PC-9 (cell line): ENCODE data around the gene SEMA4F. TPM values are rescaled to one million over a fixed set of nuclear protein-coding genes. Genes with fewer than 3 reads are reported as not detected.

ENCODE experiments used
- BruUV-seq: library from RNA; stranded (reverse); fragments of 400-500 nt; replicated peaks from 2 replicates; lab custom pipeline; 2021; lab: Mats Ljungman, UMichigan
- CTCF ChIA-PET: fragments of 300-600 bp; sonication (Branson Sonifier 250); formaldehyde crosslinking; loops from one replicate; lab custom pipeline; 2022; ENCODE audit warnings: antibody characterized with exemption; lab: Charles Lee
- POLR2A ChIA-PET: fragments of 300-600 bp; sonication (Branson Sonifier 250); formaldehyde crosslinking; loops from one replicate; lab custom pipeline; 2022; ENCODE audit warnings: antibody characterized with exemption; ENCODE audit not compliant: unreplicated experiment; lab: Charles Lee
- DNase-seq, 2 experiments: peaks; one replicate each; pipeline versions ENCODE4 v3.0.0 to v3.0.0-alpha.2; 2015 to 2022; ENCODE audit warnings: mixed read lengths in 1 of 2
- H2AFZ ChIP-seq: fragments of 200-600 bp; sonication (generic); 2 replicates; pipeline ENCODE4 v1.8.1; 2017; ENCODE audit warnings: antibody characterized with exemption
- H3F3A ChIP-seq: fragments of 200-600 bp; sonication (generic); 2 replicates; pipeline ENCODE4 v1.8.1; 2017; ENCODE audit warnings: antibody characterized with exemption, mild to moderate bottlenecking, low read depth; ENCODE audit not compliant: insufficient read depth
- H3K27ac ChIP-seq: fragments of 200-600 bp; sonication (generic); 2 replicates; pipeline ENCODE4 v1.6.1; 2016; ENCODE audit warnings: mixed run types
- H3K27me3 ChIP-seq: fragments of 200-600 bp; sonication (generic); 2 replicates; pipeline ENCODE4 v1.6.1; 2016; ENCODE audit warnings: low read depth, mixed run types; ENCODE audit not compliant: insufficient read depth
- H3K36me3 ChIP-seq: fragments of 200-600 bp; sonication (generic); 2 replicates; pipeline ENCODE4 v1.6.1; 2016; ENCODE audit warnings: low read depth, mixed run types
- H3K4me1 ChIP-seq: fragments of 200-600 bp; sonication (generic); replicated peaks from 2 replicates; pipeline ENCODE4 v1.6.1; 2016; ENCODE audit warnings: mixed run types; ENCODE audit not compliant: insufficient read depth
- H3K4me2 ChIP-seq: fragments of 200-600 bp; sonication (generic); 2 replicates; pipeline ENCODE4 v1.6.1; 2017; ENCODE audit warnings: mixed run types
- H3K4me3 ChIP-seq: fragments of 200-600 bp; sonication (generic); 2 replicates; pipeline ENCODE4 v1.6.1; 2016; ENCODE audit warnings: mixed run types
- H3K79me2 ChIP-seq: fragments of 200-600 bp; sonication (generic); 2 replicates; pipeline ENCODE4 v1.6.1; 2017; ENCODE audit warnings: low read depth, mixed run types
- H3K9me2 ChIP-seq: fragments of 200-600 bp; sonication (generic); 2 replicates; pipeline ENCODE4 v1.8.1; 2017; ENCODE audit warnings: mild to moderate bottlenecking; ENCODE audit not compliant: insufficient read depth
- H3K9me3 ChIP-seq: fragments of 200-600 bp; sonication (generic); 2 replicates; pipeline ENCODE4 v1.8.1; 2016; ENCODE audit warnings: low read depth; ENCODE audit not compliant: insufficient read depth
- H4K20me1 ChIP-seq: fragments of 200-600 bp; sonication (generic); 2 replicates; pipeline ENCODE4 v1.8.1; 2017; ENCODE audit not compliant: insufficient read depth
- EZH2 ChIP-seq: fragments of 200-600 bp; sonication (generic); IDR thresholded peaks from 2 replicates; pipeline ENCODE4 v1.8.0; 2017; ENCODE audit warnings: antibody characterized with exemption, low read depth
- intact Hi-C: fragments of 100-400 bp; cut with micrococcal nuclease; formaldehyde crosslinking; loops from one replicate; pipeline ENCODE4 v1.10.0; 2022; ENCODE audit not compliant: unreplicated experiment
- total RNA-seq: library from RNA; stranded (reverse); gene quantifications from 2 replicates; pipeline ENCODE4 v1.2.3, GENCODE V29; 2021
- TF ChIP-seq, protein P1 (sequence below): fragments of 200-600 bp; sonication (generic); conservative IDR thresholded peaks from 2 replicates; pipeline ENCODE4 v1.6.1; 2017; ENCODE audit warnings: mixed run types, antibody characterized with exemption, mild to moderate bottlenecking, moderate library complexity

Gene SEMA4F
- total RNA-seq, 1 experiment from 2014 or later: 12.3 TPM

DNA sequence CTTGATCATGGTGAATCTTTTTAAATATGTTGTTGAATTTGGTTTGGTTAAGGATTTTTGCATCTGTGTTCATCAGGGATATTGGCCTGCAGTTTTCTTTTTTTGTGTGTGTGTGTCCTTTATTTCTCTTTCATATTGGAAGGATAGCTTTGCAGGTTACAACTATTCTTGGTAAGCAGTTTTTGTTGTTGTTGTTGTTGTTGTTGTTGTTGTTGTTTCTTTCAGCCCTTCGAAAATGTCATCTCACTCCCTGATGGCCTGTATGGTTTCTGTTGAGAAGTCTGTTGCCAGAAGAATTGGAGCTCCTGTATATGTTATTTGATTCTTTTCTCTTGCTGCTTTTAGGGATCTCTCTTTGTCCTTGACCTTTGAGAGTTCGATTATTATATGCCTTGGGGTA, 74.8 kb downstream of the SEMA4F start:
- H3K36me3 ChIP-seq: no peaks in the 10 kb centered on the region
- H3K9me2 ChIP-seq: no peaks in the 10 kb centered on the region
- H2AFZ ChIP-seq: no peak overlapping the region
- no peak overlapping the region for H3K27ac ChIP-seq
- peaks cover 9% of the 10 kb centered on the region; the same call in 1 of the 2 replicates for H3F3A ChIP-seq
- no TSS peak for BruUV-seq
- TF ChIP-seq EZH2: no peak
- TF ChIP-seq, protein P1, sequence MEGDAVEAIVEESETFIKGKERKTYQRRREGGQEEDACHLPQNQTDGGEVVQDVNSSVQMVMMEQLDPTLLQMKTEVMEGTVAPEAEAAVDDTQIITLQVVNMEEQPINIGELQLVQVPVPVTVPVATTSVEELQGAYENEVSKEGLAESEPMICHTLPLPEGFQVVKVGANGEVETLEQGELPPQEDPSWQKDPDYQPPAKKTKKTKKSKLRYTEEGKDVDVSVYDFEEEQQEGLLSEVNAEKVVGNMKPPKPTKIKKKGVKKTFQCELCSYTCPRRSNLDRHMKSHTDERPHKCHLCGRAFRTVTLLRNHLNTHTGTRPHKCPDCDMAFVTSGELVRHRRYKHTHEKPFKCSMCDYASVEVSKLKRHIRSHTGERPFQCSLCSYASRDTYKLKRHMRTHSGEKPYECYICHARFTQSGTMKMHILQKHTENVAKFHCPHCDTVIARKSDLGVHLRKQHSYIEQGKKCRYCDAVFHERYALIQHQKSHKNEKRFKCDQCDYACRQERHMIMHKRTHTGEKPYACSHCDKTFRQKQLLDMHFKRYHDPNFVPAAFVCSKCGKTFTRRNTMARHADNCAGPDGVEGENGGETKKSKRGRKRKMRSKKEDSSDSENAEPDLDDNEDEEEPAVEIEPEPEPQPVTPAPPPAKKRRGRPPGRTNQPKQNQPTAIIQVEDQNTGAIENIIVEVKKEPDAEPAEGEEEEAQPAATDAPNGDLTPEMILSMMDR: no peak
- intact Hi-C loops: no loop called here
- ChIA-PET CTCF (no interaction called here), POLR2A (interaction anchor here (0.6 kb wide), 1 partner anchor 20 kb away, joined by 3 read pairs; no protein-coding TSS in a partner anchor)
- H3K27me3 ChIP-seq: no peaks in the 10 kb centered on the region
- H3K4me3 ChIP-seq: no peak overlapping the region
- H3K9me3 ChIP-seq: peaks cover 10% of the 10 kb centered on the region; the same call in 1 of the 2 replicates
- no peak for DNase-seq
- no peak overlapping the region for H3K4me2 ChIP-seq
- peaks cover 19% of the 10 kb centered on the region for H3K4me1 ChIP-seq
- H4K20me1 ChIP-seq: no peaks in the 10 kb centered on the region
- no peaks in the 10 kb centered on the region for H3K79me2 ChIP-seq

DNA sequence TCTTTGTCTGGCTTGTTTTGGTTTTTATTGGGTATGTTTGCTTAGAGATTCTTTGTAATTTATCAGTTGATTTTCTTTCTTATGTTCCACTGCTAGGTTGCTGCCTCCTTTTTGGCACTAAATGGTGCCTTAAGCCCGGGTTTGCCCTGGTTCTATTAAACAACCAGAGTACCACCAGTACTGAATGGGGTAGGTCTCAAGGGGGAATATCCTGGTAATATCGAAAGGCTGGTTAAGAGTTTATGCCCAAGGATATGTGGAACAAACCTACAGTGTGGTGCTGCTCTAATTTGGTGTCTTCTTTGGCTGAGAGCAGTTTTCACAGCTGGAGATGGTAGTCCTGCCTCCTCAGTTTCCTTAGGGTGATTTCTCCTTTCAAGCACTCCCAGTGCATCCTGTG, 76.5 kb downstream of the SEMA4F start:
- TF ChIP-seq, protein P1: no peak
- no peak for TF ChIP-seq EZH2
- BruUV-seq: no TSS peak
- DNase-seq: no peak
- Histone ChIP-seq H2AFZ (no peak overlapping the region), H3K4me1 (peaks cover 26% of the 10 kb centered on the region), H3K9me3 (peaks cover 5% of the 10 kb centered on the region; the same call in 1 of the 2 replicates), H3K36me3 (no peaks in the 10 kb centered on the region), H4K20me1 (no peaks in the 10 kb centered on the region), H3K9me2 (no peaks in the 10 kb centered on the region), H3F3A (0 out of 2 replicates have a peak, but pooled peaks cover 3% of the 10 kb centered on the region), H3K79me2 (no peaks in the 10 kb centered on the region), H3K4me3 (no peak overlapping the region), H3K27ac (no peak overlapping the region), H3K4me2 (no peak overlapping the region), H3K27me3 (no peaks in the 10 kb centered on the region)
- ChIA-PET POLR2A (no interaction called here), CTCF (no interaction called here)
- intact Hi-C loops: no loop called here

Other genes with a start within 250 kb of the SEMA4F start
- gene C2orf81, start 232.6 kb upstream of the SEMA4F start, total RNA-seq: 9.8 and 12.0 TPM in 2 replicates
- 46.7 and 53.0 TPM in 2 replicates for gene WDR54, start 232.5 kb upstream of the SEMA4F start, total RNA-seq
- gene RTKN, start 212.3 kb upstream of the SEMA4F start, total RNA-seq: 58.9 and 63.4 TPM in 2 replicates
- gene INO80B, start 199.2 kb upstream of the SEMA4F start, total RNA-seq: 32.5 and 34.2 TPM in 2 replicates
- 68.0 and 74.7 TPM in 2 replicates for gene WBP1, start 195.8 kb upstream of the SEMA4F start, total RNA-seq
- gene MOGS, start 188.9 kb upstream of the SEMA4F start, total RNA-seq: 70.5 and 88.8 TPM in 2 replicates
- 42.9 and 51.1 TPM in 2 replicates for gene MRPL53, start 181.6 kb upstream of the SEMA4F start, total RNA-seq
- gene CCDC142, start 171.2 kb upstream of the SEMA4F start, total RNA-seq: 16.8 and 19.8 TPM in 2 replicates
- 20.1 and 21.8 TPM in 2 replicates for gene TTC31, start 171.2 kb upstream of the SEMA4F start, total RNA-seq
- gene LBX2, start 154.6 kb upstream of the SEMA4F start, total RNA-seq: 0.76 and 2.0 TPM in 2 replicates
- gene PCGF1, start 146.6 kb upstream of the SEMA4F start, total RNA-seq: 24.9 and 31.3 TPM in 2 replicates
- gene TLX2, start 139.8 kb upstream of the SEMA4F start, total RNA-seq: 3.1 and 3.8 TPM in 2 replicates
- 1.3 and 1.7 TPM in 2 replicates for gene DQX1, start 128.0 kb upstream of the SEMA4F start, total RNA-seq
- gene AUP1, start 124.5 kb upstream of the SEMA4F start, total RNA-seq: 79.2 and 84.0 TPM in 2 replicates
- 23.2 and 23.5 TPM in 2 replicates for gene HTRA2, start 124.3 kb upstream of the SEMA4F start, total RNA-seq
- 3.1 and 5.0 TPM in 2 replicates for gene LOXL3, start 100.3 kb upstream of the SEMA4F start, total RNA-seq
- gene DOK1, start 99.5 kb upstream of the SEMA4F start, total RNA-seq: 15.0 and 27.8 TPM in 2 replicates
- 4.5 and 7.7 TPM in 2 replicates for gene M1AP, start 5.9 kb upstream of the SEMA4F start, total RNA-seq
- gene HK2, start 179.9 kb downstream of the SEMA4F start, total RNA-seq: 7.8 and 13.5 TPM in 2 replicates